Umbilical cord (tissue), 2 donors: ENCODE results near the gene MAF. TPM values are rescaled to one million over a fixed set of nuclear protein-coding genes. Genes with fewer than 3 reads are reported as not detected.

Source experiments
- DNase-seq: peaks from one replicate; pipeline ENCODE4 v3.0.0-alpha.2; 2015; ENCODE audit warnings: low spot score
- total RNA-seq: library from RNA; depleted of rRNA; stranded (reverse); fragments of >200 nt; gene quantifications from one replicate; pipeline ENCODE4 v1.2.3, GENCODE V29; 2014; ENCODE audit warnings: low replicate concordance; ENCODE audit not compliant: insufficient read depth

The MAF gene
- total RNA-seq, 1 donor from 2014 or later = 33.2 TPM

DNA sequence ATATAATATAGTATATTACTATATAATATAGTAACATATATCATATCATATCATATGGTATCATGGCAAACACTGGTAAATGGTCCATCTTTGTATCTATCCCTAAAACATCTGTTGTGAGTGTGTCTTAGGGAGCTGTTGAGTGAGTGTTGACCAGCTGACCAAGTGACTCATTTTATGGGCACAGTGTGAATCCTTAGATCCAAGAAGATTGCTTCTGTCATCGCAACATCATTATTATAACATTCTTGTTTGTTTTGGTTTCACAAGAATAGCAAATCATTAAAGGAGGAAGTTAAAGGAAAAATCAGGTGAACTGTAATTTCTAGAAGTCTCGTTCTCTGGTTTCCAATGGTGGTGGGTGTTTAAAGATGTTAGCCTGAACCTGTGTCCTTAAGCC is 11.7 kb upstream of the MAF start:
- DNase-seq = no peak

DNA sequence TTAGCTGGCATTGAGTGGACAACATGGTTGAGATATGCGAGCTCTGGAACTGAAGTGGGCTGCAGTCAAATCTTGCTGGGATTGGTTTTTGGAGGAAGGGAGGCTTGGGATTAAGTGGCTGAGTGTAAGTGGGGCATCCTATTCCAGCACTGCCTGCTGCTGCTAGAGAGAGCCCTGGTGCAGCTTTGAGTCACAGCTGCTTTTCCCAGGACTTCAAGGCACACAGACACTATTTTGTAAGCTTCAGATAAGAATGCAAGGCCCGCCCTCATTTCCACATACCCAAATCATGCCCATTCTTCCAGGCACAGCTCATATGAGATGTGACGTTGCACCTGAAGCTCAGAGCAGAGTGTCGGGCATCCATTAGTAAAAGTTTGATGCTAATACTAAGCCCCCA is 10.2 kb upstream of the MAF start:
- peak; percentile 77 for DNase-seq

DNA sequence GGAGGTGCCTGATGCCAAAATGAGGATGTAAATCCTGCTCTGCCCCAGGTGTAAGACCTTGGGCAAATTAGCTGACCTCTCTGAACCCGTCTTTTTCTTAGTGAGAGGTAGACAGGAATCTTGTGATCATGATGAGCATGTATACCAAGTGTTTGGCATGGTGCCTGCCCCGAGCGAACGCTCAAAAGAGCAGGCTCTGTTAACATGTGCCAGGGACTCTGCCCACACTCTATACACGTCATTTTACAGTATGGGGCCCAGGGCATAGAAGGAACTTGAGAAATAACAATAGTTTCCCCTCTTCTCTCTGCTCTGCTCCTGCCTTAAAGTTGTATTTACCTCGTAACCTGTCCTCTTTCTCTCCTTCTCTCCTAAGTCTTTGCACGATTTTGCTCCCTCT is 9.3 kb upstream of the MAF start:
- DNase-seq = no peak

DNA sequence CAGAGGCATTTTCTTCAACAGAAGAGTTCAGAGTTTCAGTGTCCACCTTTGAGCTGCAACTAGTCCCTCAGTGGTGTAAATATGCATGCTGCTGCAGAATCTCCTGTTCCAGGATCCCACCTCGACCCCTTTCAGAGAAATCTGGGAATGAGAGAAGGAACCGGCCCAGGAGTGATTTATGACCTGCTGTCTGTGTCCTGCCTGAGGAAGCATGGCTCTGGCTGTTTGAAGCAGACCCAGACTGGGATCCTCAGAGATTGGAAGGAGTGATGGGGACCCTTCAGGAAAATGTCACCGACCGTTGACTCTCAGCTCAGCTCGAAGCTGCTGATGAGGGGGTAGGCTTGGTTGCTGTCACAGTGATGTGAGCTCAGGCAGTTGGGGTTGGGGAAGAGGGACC is 8.4 kb upstream of the MAF start:
- no peak for DNase-seq

DNA sequence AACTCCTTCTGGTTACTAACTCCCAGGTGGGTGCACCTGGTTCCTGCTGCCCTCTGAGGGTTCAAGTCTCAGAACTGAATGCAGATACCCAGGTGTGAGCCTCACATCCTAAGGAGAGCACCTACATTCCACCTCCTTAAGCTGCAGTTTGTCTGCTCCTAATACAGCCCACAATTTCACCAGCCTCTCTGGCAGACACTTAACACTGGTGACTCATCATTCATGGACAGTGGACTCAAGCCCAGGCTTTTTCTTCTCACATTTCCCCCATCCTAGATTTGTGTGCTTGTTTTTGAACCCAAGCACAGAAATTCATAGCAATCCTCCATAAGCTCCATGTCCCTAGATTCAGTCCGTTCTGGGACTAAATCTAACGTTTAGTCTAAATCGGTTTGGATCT is 7.0 kb upstream of the MAF start:
- peak; percentile 91 for DNase-seq

DNA sequence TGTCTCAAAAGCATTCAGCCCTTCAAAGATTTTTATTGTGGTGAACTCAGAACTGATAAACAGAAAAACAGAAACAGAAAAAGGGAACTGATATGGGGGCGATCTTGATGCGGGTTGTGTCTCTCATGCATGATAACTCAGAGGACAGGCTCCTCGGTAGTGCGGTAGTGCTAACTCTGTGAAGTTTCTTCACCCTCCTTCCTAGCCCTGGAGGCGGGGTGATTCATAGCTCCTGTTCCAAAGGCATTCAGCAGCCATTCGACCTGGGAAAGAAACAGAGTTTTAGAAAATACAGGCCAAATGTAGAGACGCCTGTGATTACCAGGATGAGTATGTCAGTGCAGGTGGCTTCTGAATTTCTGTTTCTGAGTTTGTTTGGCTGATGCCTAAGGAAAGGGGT is 5.5 kb upstream of the MAF start:
- DNase-seq = no peak

DNA sequence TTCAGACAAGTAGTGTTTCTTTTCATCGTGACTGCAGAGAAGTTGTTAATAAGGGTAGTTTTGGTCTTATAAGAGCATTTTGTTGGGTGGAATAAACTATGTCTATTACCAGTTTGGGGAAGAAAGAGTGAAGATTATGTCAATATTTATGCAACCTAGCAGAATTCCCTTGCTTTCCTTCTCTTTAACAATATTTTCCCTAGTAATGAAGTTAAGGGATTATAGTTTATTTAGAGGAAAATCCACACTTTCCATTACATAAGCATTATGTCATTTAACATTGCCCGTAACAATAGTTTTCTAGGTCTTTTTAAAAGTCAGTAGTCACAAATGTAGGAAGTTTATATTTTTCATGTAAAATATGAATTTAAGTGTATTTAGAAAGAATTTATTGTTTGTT is 2.5 kb upstream of the MAF start:
- no peak for DNase-seq

DNA sequence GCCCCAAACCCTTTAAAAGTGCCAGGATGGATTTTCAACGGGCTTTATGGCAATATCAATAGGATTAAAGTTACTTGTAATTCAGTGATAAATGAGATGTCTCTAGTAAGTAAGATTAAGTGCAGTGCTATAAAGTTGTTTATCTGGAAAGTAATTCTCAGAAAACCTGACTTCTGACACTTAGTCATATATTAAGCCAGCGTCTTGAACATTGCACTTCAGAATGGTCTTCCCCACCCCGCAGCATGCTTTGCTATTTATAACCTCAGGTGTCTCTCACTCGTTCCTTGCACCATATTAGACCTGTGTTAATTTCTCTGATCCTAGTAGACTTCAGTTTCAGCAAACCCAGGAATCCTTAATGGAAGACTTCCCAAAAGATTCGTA is 2.1 kb upstream of the MAF start:
- DNase-seq = no peak

DNA sequence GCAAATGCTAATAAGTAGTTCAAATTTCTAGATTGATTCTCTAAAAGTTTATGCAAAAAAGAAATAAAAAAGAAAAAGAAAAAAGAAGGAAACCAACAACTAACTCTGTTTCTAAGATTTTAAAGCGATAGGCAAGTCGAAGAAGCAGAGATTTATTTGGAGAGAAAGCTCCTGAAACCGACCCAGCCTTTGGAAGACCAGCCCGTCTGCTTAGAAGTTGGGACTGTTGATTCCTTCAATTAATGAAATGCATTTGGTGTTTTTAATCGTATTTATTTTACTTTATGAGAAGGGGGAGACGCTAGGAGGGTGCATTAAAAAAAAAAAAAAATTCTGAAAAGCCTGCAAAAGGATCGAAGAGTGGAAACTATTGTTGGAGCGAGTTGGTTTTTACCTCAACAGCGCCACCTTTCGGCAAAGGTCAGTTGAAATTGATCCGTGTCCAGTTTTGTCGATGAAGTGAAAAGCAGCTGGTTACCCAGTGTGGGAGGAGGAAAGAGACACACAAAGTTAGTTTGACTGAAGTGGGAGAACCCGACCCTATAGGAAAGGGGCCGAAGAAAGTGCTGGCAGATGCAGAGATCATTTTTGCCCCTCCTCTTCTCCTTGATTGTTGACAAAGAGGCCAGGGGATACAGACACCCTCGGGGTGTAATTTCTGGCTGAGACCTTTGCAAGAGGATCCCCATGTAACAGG is 1.5 kb upstream of the MAF start:
- peak; percentile 96 for DNase-seq

DNA sequence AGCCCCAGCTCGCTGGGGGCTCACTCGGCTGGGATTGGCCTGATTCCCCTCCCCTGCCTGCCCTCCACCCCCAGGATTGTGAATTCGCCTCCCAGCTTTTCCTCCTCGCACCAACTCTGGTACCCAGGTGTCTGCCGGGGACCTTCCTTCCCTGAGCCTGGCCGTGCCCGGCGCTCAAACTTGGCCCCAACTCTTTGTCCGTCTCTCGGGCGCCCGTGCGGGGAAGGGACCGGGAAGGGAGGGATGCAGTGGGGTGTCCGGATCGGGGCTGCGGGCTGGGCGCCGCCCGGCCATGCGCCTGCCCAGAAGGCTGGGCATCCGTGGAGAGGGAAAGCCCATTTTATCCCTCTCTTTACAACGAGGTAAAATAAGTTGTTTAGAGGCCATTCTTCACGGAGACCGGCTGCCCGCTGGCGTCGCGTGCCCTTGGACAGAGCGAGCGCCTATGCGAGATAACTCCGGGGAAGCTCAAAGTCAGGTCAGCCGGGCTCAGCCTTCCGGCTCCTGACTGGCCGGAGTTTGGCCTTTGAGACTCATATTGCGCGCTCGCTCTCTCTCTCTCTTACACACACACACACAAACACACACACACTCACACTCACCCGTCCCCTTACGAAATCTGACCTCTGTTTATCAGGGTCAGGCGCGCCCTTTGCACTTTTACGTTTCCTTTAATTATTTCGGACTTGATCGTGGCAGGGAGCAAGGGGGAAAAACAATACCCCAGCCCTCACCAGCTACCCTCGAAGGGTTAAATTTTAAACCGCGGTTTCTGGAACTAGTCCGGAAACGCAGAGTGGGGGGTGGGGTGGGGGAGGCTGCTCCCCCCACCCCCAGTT is 774 bp upstream of the MAF start:
- DNase-seq = peak; percentile 69

DNA sequence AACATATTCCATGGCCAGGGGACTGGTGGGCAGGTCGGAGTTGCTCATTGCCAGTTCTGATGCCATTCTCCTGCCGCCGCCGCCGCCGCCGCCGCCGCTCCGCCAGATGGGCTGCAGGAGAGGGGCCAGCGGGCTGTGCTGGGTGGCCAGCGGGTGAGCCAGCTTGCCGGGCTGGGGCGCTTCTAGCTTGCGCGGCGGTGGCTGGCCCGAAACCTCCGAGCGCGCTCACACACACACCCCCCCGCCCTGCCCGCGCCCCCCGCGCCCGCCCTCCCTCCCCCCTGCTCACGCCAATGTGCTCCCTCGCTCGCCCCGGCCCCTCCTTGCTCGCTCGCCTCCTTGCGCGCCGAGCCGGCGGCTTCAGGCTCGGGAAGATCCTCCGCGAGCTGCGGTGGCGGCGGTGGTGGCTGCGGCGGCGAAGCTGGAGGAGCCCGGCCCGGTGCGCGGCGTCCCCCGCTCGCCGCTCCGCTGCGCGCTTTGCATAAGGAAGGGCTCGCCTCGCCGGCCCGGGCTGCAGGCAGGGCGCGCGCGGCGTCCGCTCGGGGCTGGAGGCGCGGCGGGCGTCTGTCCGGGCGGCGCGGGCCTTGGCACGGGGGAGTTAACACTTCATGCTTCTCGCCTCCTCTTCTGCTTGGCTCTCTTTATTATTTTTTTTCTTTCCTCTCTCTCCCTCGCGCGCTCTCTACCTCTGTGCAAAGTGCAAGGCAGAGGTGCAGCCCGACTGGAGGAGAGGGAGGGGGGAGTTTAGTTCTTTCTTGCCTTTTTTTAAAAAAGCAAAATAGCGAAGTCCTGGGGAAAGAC is 500 bp downstream of the MAF start:
- no peak for DNase-seq

DNA sequence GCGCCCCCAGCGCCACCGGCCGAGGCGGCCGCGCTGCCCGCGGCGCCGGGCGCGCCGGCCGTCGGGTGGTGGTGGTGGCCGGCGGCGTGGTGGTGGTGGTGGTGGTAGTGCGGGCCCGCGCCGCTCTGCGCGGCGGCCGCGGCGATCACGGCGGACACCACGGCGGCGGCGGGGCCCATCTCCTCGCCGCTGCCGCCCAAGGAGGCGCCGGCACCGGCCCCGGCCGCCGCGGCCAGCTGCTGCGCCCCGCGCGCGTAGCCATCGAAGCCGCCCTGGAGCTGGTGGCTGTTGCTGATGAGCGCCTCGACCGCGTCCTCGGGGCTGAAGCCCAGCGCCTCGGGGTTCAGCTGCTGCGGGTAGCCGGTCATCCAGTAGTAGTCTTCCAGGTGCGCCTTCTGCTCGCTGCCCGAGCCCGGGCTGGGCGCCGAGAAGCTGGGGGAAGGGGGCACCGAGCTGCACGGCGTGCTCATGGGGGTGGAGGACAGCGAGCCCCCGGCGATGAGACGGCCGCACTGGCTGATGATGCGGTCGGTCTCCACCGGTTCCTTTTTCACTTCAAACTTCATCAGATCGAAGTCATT is 1.2 kb downstream of the MAF start:
- no peak for DNase-seq

DNA sequence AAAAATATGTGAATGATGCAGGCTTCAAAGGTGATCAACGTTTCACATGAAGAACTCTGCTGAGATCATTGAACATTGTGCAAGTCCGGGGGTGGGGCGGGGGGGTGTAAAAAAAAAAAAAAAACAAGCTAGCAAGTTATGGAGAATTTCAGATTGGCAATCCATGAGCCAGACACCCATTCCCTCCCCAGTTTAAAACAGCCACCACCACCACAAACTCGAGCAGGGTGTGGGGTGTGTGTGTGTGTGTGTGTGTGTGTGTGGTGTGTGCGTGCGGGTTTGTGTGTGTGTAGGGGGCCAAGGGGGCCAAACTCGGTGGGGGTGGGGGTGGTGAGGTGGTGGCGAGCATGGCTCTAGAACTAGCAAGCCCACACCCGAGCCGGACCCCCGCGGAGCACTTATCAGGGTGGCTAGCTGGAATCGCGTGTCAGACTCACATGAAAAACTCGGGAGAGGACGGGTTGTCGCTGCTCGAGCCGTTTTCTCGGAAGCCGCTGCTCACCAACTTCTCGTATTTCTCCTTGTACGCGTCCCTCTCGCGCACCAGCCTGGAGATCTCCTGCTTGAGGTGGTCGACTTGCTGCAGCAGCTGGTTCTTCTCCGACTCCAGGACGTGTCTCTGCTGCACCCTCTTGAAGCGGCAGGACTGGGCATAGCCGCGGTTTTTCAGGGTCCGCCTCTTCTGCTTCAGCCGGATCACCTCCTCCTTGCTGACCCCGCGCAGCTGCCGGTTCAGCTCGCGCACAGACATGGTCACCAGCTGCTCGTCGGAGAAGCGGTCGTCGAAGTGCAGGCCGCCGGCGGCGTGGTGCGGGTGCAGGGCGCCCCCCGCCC is 2.0 kb downstream of the MAF start:
- peak; percentile 69 for DNase-seq

DNA sequence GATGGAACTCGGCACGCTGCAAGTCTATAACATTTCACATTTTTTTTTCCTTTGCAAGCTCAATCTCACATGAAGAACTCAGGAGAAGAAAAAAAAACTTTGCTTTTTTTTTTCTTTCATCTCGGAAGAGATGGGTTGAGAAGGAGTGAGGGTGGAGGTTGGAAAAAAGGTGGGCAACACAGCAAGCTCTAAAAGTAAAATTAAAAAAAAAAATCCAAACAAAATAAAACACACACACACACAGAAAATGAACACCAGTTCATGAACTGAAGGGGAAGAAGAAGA is 2.5 kb downstream of the MAF start:
- no peak for DNase-seq

DNA sequence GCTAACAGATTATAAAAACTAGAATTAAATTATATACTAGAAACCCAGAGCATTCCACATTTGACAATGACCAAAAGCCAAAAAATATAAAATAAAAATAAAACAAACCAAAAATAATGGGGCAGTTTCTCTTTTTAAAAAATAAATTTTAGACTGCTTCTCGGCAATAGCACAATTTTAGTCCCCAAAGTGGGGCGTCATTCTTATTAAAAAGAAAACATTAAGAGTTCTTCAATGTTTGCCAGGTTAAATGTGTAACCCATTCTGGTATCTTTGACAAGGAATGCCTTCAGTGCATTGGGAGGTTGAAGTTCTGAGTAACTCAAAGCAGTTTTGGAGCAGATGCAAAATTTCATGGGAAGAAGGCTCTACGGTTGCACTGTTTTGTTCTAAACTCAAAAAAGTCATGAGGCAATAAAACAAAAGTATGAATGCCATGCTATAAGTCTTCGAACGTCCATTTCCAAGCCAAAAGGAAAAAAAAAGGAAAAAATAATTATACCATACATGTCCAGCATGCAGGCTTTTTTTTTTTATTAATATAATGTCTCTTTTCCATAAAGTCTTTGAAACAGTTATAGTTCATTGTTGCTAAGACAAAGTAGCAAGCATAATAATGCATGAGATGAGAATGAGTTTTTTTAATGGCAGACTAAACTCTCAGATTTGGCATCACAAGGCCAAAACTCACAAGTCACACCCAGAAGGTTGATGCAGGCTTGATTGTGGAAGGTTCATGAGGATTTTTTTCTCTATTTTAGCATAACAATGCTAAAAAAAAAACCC is 3.1 kb downstream of the MAF start:
- DNase-seq = no peak

DNA sequence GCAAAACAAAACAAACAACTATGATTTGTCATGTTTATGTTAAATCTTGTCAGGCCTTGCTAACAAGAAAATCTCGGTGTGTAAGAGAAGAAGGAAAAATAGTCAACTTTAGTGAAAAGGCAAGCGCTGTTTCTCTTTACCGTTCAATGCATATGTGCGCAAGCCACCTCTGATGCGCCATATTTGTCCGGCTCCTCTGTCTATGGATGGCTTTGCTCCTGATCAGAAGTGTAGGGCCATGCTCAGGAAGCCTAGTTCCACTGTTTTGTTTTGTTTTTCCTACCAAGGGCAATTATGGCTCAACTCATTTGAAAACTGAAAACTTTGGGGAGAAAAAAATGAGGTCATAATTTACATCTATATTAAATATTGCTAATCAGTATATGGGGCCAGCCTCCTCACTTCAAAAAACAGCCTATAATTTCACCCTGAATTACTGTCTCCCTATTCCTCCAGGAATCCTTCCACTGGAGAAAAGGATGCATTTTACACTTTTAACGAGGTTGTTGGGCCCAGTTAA is 4.5 kb downstream of the MAF start:
- DNase-seq = no peak

DNA sequence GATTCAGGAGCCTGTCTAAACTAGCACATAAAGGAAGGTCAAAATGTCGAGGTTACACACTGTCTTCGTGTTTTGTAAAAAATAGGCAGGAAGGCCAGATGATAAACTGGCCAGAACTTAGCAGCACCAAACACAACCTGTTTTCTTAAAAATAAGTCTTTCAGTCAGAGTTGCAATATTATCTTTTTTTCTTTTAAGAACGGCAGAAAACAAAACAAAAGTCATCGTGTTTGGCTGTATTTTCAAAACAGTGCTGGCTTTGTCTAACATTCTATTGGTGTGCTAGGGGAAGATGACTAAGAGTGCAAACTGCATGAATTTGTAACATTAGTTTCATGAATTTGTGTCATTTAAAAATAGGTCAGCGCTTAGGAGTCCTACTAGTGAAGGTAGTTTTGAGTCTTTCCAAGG is 5.3 kb downstream of the MAF start:
- DNase-seq = no peak

DNA sequence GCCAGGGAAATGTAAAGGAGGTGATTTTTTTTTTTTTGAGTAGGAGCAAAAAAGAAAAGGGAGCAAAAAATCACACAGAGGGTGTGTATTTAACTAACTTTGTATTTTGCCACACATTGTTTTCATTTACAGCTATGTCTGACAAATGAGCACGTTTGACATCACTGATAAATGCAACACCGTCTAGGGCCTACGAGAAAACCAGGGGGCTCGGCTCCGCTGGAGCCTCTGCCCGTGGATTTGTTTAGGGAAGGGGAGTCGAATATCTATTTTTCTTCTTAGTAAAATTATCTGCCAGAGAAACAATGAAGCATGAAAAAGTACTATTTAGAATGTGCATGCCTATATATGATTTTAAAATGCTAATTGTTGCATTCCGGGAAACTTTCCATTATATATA is 6.8 kb downstream of the MAF start:
- no peak for DNase-seq

DNA sequence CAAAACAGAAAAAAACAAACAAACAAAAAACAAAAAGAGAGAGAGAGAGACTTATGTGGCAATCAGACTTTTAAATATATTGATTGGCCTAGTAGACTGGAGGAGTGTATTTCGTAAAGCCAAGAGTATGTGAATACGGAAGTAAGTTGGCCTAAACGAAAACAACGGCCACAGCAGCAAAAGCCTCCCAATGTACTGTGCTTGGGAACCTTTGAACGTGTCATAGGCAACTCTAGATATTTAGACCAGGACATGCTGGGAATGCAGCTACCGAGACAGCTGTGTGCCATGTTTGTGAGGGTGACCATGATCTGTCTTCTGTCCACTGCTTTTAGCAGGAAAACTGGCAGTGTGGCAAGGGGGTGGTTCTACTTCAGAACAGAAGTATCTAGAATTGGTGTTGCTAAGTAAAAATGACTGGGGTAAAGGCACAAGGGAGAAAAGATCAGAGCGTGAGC is 7.4 kb downstream of the MAF start:
- no peak for DNase-seq

DNA sequence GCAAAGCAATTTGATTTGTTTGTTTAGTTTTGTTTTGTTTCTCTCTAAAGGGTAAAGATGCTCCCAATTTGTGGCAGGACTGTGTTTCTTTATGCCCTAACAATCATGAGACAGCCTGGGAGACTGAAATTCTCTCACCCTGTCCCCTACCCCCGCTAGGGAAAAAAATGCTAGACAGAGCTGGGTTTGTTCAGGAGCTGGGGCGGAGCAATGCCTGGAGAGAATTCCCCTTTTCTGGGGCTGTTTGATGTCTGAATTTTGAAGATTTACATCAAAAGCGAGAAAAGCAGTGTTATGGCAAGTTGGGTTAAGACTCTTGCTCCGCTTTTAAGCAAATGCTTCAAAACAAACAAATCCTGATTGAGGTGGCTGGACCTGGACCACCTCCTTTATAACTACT is 8.4 kb downstream of the MAF start:
- no peak for DNase-seq
